CD14-positive monocyte (primary cell): Measurements from ENCODE around the gene FAAP20. TPM values are rescaled to one million over a fixed set of nuclear protein-coding genes. Genes with fewer than 3 reads are reported as not detected.

Experiments used
- DNase-seq, 3 donors: peaks; one replicate each; pipeline ENCODE4 v3.0.0-alpha.2; 2011 to 2022
- H2AFZ ChIP-seq: 2 replicates; pipeline ENCODE4 v1.6.0; 2012; ENCODE audit warnings: mild to moderate bottlenecking, low read depth, low read length, inconsistent platforms; ENCODE audit not compliant: insufficient read depth, poor library complexity, severe bottlenecking
- H3K27ac ChIP-seq, 2 donors: 1 replicate in 1 of 2; 2 replicates in 1 of 2; pipeline ENCODE4 v1.5.1; 2012 to 2013; ENCODE audit warnings: low read length in 2 of 2, control low read depth in 1 of 2, inconsistent platforms in 1 of 2, low read depth in 1 of 2, mild to moderate bottlenecking in 1 of 2
- H3K27me3 ChIP-seq, 2 donors: one replicate each; pipeline versions ENCODE4 v1.6.0 to v1.6.1; 2011 to 2013; ENCODE audit warnings: low read length in 2 of 2; ENCODE audit not compliant: control insufficient read depth in 2 of 2, insufficient read depth in 2 of 2
- H3K36me3 ChIP-seq, 2 donors: replicated peaks in 1 of 2; 1 replicate in 1 of 2; 2 replicates in 1 of 2; pipeline versions ENCODE4 v1.5.1 to v1.6.1; 2012 to 2013; ENCODE audit warnings: low read length in 2 of 2, control low read depth in 1 of 2, inconsistent platforms in 1 of 2, mild to moderate bottlenecking in 1 of 2; ENCODE audit not compliant: insufficient read depth in 2 of 2, control insufficient read depth in 1 of 2
- H3K4me1 ChIP-seq, 2 donors: 1 replicate in 1 of 2; 2 replicates in 1 of 2; pipeline versions ENCODE4 v1.5.1 to v1.6.1; 2012 to 2013; ENCODE audit warnings: low read length in 2 of 2, control low read depth in 1 of 2, inconsistent platforms in 1 of 2, mild to moderate bottlenecking in 1 of 2, moderate library complexity in 1 of 2; ENCODE audit not compliant: insufficient read depth in 2 of 2, control insufficient read depth in 1 of 2
- H3K4me2 ChIP-seq: replicated peaks from 2 replicates; pipeline ENCODE3; 2012; ENCODE audit warnings: low read length, moderate library complexity, mild to moderate bottlenecking; ENCODE audit not compliant: poor library complexity, severe bottlenecking; ENCODE audit errors: extremely low read depth
- H3K4me3 ChIP-seq, 3 experiments: fragments of 200-600 bp in 1 of 3; sonication (generic) in 1 of 3; replicated peaks in 1 of 3; 1 replicate in 2 of 3; 2 replicates in 1 of 3; pipeline ENCODE4 v1.5.1; 2011 to 2013; ENCODE audit warnings: low read length in 3 of 3, mild to moderate bottlenecking in 3 of 3, control low read depth in 2 of 3, low read depth in 2 of 3, inconsistent platforms in 1 of 3, moderate library complexity in 1 of 3
- H3K79me2 ChIP-seq: 2 replicates; pipeline ENCODE4 v1.6.0; 2012; ENCODE audit warnings: mild to moderate bottlenecking, control low read depth, inconsistent platforms, low read length, moderate library complexity; ENCODE audit not compliant: insufficient read depth
- H3K9ac ChIP-seq: 2 replicates; pipeline ENCODE4 v1.6.0; 2017; ENCODE audit warnings: low read length, mild to moderate bottlenecking; ENCODE audit not compliant: insufficient read depth, poor library complexity, severe bottlenecking
- H3K9me3 ChIP-seq, 2 donors: replicated peaks in 1 of 2; 1 replicate in 1 of 2; 2 replicates in 1 of 2; pipeline versions ENCODE4 v1.5.1 to v1.6.1; 2012 to 2013; ENCODE audit warnings: low read length in 2 of 2, control low read depth in 1 of 2; ENCODE audit not compliant: control insufficient read depth in 1 of 2, insufficient read depth in 1 of 2
- H4K20me1 ChIP-seq: 2 replicates; pipeline ENCODE4 v1.6.0; 2012; ENCODE audit warnings: mild to moderate bottlenecking, low read length, control low read depth, moderate library complexity; ENCODE audit not compliant: insufficient read depth
- H3K27ac Mint-ChIP-seq, 7 donors: one replicate each; pipeline ENCODE4 v1.8.0; 2020; ENCODE audit warnings: mild to moderate bottlenecking in 7 of 7, mixed read lengths in 7 of 7, moderate library complexity in 6 of 7, inconsistent platforms in 2 of 7
- H3K27me3 Mint-ChIP-seq, 3 donors: one replicate each; pipeline ENCODE4 v1.8.0; 2021 to 2022; ENCODE audit warnings: low read depth in 3 of 3, mild to moderate bottlenecking in 3 of 3, mixed read lengths in 3 of 3, moderate library complexity in 3 of 3, inconsistent platforms in 1 of 3
- H3K36me3 Mint-ChIP-seq, 2 donors: one replicate each; pipeline ENCODE4 v1.8.0; 2020; ENCODE audit warnings: mixed read lengths in 2 of 2, inconsistent platforms in 1 of 2, mild to moderate bottlenecking in 1 of 2
- H3K4me1 Mint-ChIP-seq: one replicate; pipeline ENCODE4 v1.8.0; 2020; ENCODE audit warnings: mild to moderate bottlenecking, mixed read lengths
- H3K4me3 Mint-ChIP-seq, 2 donors: one replicate each; pipeline ENCODE4 v1.8.0; 2020; ENCODE audit warnings: mild to moderate bottlenecking in 2 of 2, mixed read lengths in 2 of 2, moderate library complexity in 1 of 2
- H3K9me3 Mint-ChIP-seq, 7 donors: one replicate each; pipeline ENCODE4 v1.8.0; 2020 to 2022; ENCODE audit warnings: mixed read lengths in 7 of 7, mild to moderate bottlenecking in 6 of 7, moderate library complexity in 6 of 7, inconsistent platforms in 2 of 7
- CTCF ChIP-seq: fragments of 200-600 bp; IDR thresholded peaks from one replicate; pipeline ENCODE4 v1.8.0; 2022; ENCODE audit warnings: antibody characterized with exemption, mild to moderate bottlenecking
- WGBS: methylation state at CpG from one replicate; pipeline ENCODE4 v1.1.5; 2013; ENCODE audit warnings: missing lambda C conversion rate; ENCODE audit not compliant: insufficient coverage; 5-methylcytosine and 5-hydroxymethylcytosine counted together
- intact Hi-C, 2 donors: fragments of 100-400 bp; cut with micrococcal nuclease; formaldehyde crosslinking; loops; one replicate each; pipeline versions ENCODE4 v1.15.0 to v1.15.1; 2023
- polyA plus RNA-seq, 3 donors: library from polyadenylated mRNA; depleted of rRNA in 1 of 3; unstranded in 2 of 3; stranded (reverse) in 1 of 3; fragments of 300-500 nt in 2 of 3; fragments of >200 nt in 1 of 3; fragmentation: Illumina TruSeq in 2 of 3; gene quantifications; 1 replicate in 2 of 3; 2 replicates in 1 of 3; pipeline ENCODE4 v1.2.3, GENCODE V29; 2012 to 2021

Gene FAAP20
- polyA plus RNA-seq, 3 donors, result 11.8 to 49.3 (median 35.1) TPM

- H3K36me3 Mint-ChIP-seq, result peaks cover under 1 to 3% of the 10 kb centered on the region in 2 donors
- no peak overlapping the region for H3K4me2 ChIP-seq
- H3K9me3 ChIP-seq, result peaks cover 0 to 4% of the 10 kb centered on the region in 2 donors
- peaks cover 5 to 10% of the 10 kb centered on the region in 2 donors for H3K4me1 ChIP-seq
- H3K36me3 ChIP-seq, result no peaks in the 10 kb centered on the region
- H3K4me3 ChIP-seq, result no peak overlapping the region
- no peak overlapping the region for H3K9ac ChIP-seq
- no peaks in the 10 kb centered on the region for H3K27me3 ChIP-seq
- H2AFZ ChIP-seq, result no peak overlapping the region
- H3K4me1 Mint-ChIP-seq, result peaks cover 11% of the 10 kb centered on the region
- DNase-seq, result no peak
- H3K27me3 Mint-ChIP-seq, result peaks cover 2 to 5% (median 4%) of the 10 kb centered on the region in 3 donors
- no peak overlapping the region for H3K27ac ChIP-seq
- intact Hi-C loops, result no loop called here
- H4K20me1 ChIP-seq, result no peaks in the 10 kb centered on the region
- H3K27ac Mint-ChIP-seq, result peak overlapping the region in 1 of 7 donors; percentile 11
- 98% methylated on average over 18 of the region's 43 CpGs for WGBS
- H3K79me2 ChIP-seq, result no peaks in the 10 kb centered on the region
- no peak for TF ChIP-seq CTCF
- H3K9me3 Mint-ChIP-seq, result peaks cover 0 to 4% (median 2%) of the 10 kb centered on the region in 7 donors
- H3K4me3 Mint-ChIP-seq, result no peak overlapping the region
Observed at GRCh38 chr1:2169200-2169836, 25.3 kb downstream of the FAAP20 start.

- WGBS, result 94% methylated on average over 10 of the region's 12 CpGs
- no peaks in the 10 kb centered on the region for H3K27me3 ChIP-seq
- H3K27me3 Mint-ChIP-seq, result peaks cover 2 to 4% (median 4%) of the 10 kb centered on the region in 3 donors
Observed at GRCh38 chr1:2168535-2168934, 26.0 kb downstream of the FAAP20 start.

More at GRCh38 chr1:2168535-2168934, 26.0 kb downstream of the FAAP20 start:
- intact Hi-C loops, result no loop called here
- Histone ChIP-seq H4K20me1 (no peaks in the 10 kb centered on the region), H3K4me3 (no peak overlapping the region), H3K4me1 (peaks cover 0 to 6% of the 10 kb centered on the region in 2 donors), H3K9me3 (peaks cover 0 to 8% of the 10 kb centered on the region in 2 donors), H3K27ac (no peak overlapping the region), H2AFZ (no peak overlapping the region), H3K4me2 (no peak overlapping the region), H3K36me3 (no peaks in the 10 kb centered on the region), H3K79me2 (no peaks in the 10 kb centered on the region), H3K9ac (no peak overlapping the region)
- DNase-seq, result no peak
- H3K9me3 Mint-ChIP-seq, result peaks cover 0 to 12% (median 6%) of the 10 kb centered on the region in 7 donors
- no peak overlapping the region for H3K4me3 Mint-ChIP-seq
- no peak for TF ChIP-seq CTCF
- no peak overlapping the region for H3K27ac Mint-ChIP-seq
- H3K4me1 Mint-ChIP-seq, result peaks cover 8% of the 10 kb centered on the region
- peaks cover 3 to 4% of the 10 kb centered on the region in 2 donors for H3K36me3 Mint-ChIP-seq
